DND-41 (cell line): Measurements from ENCODE around the gene CFAP299.

Experiments
- CTCF ChIP-seq: IDR thresholded peaks from 2 replicates; pipeline ENCODE4 v1.5.1; 2012; ENCODE audit warnings: borderline replicate concordance, low read length, moderate library complexity, mild to moderate bottlenecking; ENCODE audit not compliant: poor library complexity, severe bottlenecking; ENCODE audit errors: extremely low read depth
- EZH2 ChIP-seq: IDR thresholded peaks from 3 replicates; pipeline ENCODE4 v1.6.1; 2012; ENCODE audit warnings: borderline replicate concordance, low read depth, mild to moderate bottlenecking, moderate library complexity, low read length, inconsistent platforms; ENCODE audit not compliant: severe bottlenecking

- TF ChIP-seq CTCF (no peak), EZH2 (no peak)
Observed at GRCh38 chr4:80360900-80361299, 25.4 kb downstream of the CFAP299 start.
